Measurements from ENCODE around the gene CHAT. TPM values are rescaled to one million over a fixed set of nuclear protein-coding genes. Genes with fewer than 3 reads are reported as not detected.

Gene CHAT
- total RNA-seq, 2 donors from 2014 or later, result 0.26 TPM; not detected in 1

GRCh38 chr10:49619613-49620012 is 5.8 kb downstream of the CHAT start:
- ATAC-seq (no peak), DNase-seq (no peak)
- TF ChIP-seq CTCF (IDR thresholded peaks at IDR 0.05), result no peak
- no peak for TF ChIP-seq POLR2A (IDR thresholded peaks at IDR 0.05)
- Histone ChIP-seq H3K9me3 (no peaks in the 10 kb centered on the region), H3K4me1 (peaks cover under 1% of the 10 kb centered on the region), H3K4me3 (no peak overlapping the region), H3K27me3 (peaks cover 0 to 1% of the 10 kb centered on the region in 2 donors), H3K27ac (no peak overlapping the region), H3K36me3 (replicated peaks in 1 of 2; ENCODE audit: insufficient read depth in 1 of 2, low read depth in 2 of 2) (no peaks in the 10 kb centered on the region)
- intact Hi-C loops (cut with DNase I), result no loop called here
- 43% methylated on average over 9 to 10 of the region's 10 CpGs for WGBS, 2 donors

GRCh38 chr10:49620286-49620810 is 6.5 kb downstream of the CHAT start:
- Histone ChIP-seq H3K36me3 (replicated peaks in 1 of 2; ENCODE audit: insufficient read depth in 1 of 2, low read depth in 2 of 2) (no peaks in the 10 kb centered on the region), H3K4me1 (no peaks in the 10 kb centered on the region), H3K27ac (no peak overlapping the region), H3K4me3 (no peak overlapping the region), H3K27me3 (no peaks in the 10 kb centered on the region), H3K9me3 (no peaks in the 10 kb centered on the region)
- intact Hi-C loops (cut with DNase I), result no loop called here
- WGBS, 2 donors, result 66 to 79% methylated on average over 8 to 12 of the region's 12 CpGs
- ATAC-seq, result no peak
- TF ChIP-seq CTCF (IDR thresholded peaks at IDR 0.05) (no peak), POLR2A (IDR thresholded peaks at IDR 0.05) (no peak)
- no peak for DNase-seq

GRCh38 chr10:49620841-49621378 is 7.1 kb downstream of the CHAT start:
- intact Hi-C loops (cut with DNase I), result no loop called here
- no peaks in the 10 kb centered on the region for H3K9me3 ChIP-seq
- H3K36me3 ChIP-seq (replicated peaks in 1 of 2; ENCODE audit: insufficient read depth in 1 of 2, low read depth in 2 of 2), result no peaks in the 10 kb centered on the region
- no peak for DNase-seq
- TF ChIP-seq CTCF (IDR thresholded peaks at IDR 0.05), result no peak
- TF ChIP-seq POLR2A (IDR thresholded peaks at IDR 0.05), result no peak
- no peak for ATAC-seq
- H3K27ac ChIP-seq, result no peak overlapping the region
- no peaks in the 10 kb centered on the region for H3K27me3 ChIP-seq
- no peak overlapping the region for H3K4me3 ChIP-seq
- H3K4me1 ChIP-seq, result no peaks in the 10 kb centered on the region
- WGBS, 2 donors, result 41 to 64% methylated on average over 4 to 5 of the region's 6 CpGs

- no peak for ATAC-seq
- intact Hi-C loops (cut with DNase I), result no loop called here
- no peak overlapping the region for H3K4me3 ChIP-seq
- H3K27ac ChIP-seq, result no peak overlapping the region
- 31 to 39% methylated on average over 6 of the region's 6 CpGs for WGBS, 2 donors
- DNase-seq, result no peak
- H3K36me3 ChIP-seq (replicated peaks in 1 of 2; ENCODE audit: insufficient read depth in 1 of 2, low read depth in 2 of 2), result no peaks in the 10 kb centered on the region
- no peaks in the 10 kb centered on the region for H3K4me1 ChIP-seq
- TF ChIP-seq POLR2A (IDR thresholded peaks at IDR 0.05) (no peak), CTCF (IDR thresholded peaks at IDR 0.05) (no peak)
- H3K9me3 ChIP-seq, result no peaks in the 10 kb centered on the region
- H3K27me3 ChIP-seq, result no peaks in the 10 kb centered on the region
These were observed 7.7 kb downstream of the CHAT start for GRCh38 chr10:49621561-49621960.

Data from body of pancreas (tissue), 4 donors.